ENCODE data around the gene GPHN.

GPHN gene

DNA sequence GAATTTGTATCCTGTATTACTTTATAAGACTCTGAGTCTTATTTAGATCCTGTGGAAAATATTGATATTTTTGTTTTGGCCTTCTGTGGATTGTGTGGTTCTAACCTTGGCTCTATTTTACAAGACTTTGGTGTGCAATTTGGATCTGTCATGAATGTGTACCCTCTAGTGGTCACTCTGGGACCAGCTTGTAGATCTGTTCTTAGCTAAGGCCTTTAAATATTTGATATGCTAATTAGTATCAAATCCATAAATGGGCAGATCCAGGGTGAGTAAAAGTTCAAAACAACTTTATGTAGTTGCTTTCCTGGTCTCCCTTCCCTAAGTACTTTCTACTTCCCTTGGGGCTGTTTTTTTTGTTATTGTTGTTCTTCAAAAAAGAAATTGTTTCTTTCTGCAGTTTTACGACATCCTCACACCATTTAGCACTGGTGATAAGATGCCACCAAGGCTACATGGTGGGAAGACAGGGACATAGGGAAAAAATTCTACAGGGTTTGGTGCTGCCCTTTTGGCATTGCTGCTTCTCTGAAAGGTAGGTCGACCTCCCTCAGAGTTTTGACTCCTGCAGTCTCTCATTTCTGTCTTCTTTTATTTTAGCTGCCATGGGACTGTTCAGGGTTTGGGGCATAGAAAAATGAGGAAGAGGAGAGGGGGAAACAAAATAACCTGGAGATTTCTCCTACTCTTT is 238.5 kb downstream of the GPHN start:
- Mint-ChIP-seq H3K9me3 (peaks cover 8% of the 10 kb centered on the region), H3K36me3 (ENCODE audit: low read depth) (peaks cover 18% of the 10 kb centered on the region), H3K27me3 (ENCODE audit: low read depth) (no peaks in the 10 kb centered on the region), H3K27ac (peak overlapping the region in 1 of 3 experiments; percentile 23), H3K4me1 (peaks cover 26% of the 10 kb centered on the region), H3K4me3 (no peak overlapping the region)
- TF ChIP-seq, protein P1, sequence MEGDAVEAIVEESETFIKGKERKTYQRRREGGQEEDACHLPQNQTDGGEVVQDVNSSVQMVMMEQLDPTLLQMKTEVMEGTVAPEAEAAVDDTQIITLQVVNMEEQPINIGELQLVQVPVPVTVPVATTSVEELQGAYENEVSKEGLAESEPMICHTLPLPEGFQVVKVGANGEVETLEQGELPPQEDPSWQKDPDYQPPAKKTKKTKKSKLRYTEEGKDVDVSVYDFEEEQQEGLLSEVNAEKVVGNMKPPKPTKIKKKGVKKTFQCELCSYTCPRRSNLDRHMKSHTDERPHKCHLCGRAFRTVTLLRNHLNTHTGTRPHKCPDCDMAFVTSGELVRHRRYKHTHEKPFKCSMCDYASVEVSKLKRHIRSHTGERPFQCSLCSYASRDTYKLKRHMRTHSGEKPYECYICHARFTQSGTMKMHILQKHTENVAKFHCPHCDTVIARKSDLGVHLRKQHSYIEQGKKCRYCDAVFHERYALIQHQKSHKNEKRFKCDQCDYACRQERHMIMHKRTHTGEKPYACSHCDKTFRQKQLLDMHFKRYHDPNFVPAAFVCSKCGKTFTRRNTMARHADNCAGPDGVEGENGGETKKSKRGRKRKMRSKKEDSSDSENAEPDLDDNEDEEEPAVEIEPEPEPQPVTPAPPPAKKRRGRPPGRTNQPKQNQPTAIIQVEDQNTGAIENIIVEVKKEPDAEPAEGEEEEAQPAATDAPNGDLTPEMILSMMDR (IDR thresholded peaks at IDR 0.05; ENCODE audit: unreplicated experiment in 3 of 3), result peak; percentile 33 to 48 (median 39)

GRCh38 chr14:66752109-66752508 is 244.2 kb downstream of the GPHN start:
- Mint-ChIP-seq H3K27ac (peak overlapping the region; percentile 10 to 21 (median 11)), H3K4me3 (no peak overlapping the region), H3K9me3 (no peaks in the 10 kb centered on the region), H3K27me3 (ENCODE audit: low read depth) (no peaks in the 10 kb centered on the region), H3K36me3 (ENCODE audit: low read depth) (no peaks in the 10 kb centered on the region), H3K4me1 (peaks cover 31% of the 10 kb centered on the region)
- TF ChIP-seq, protein P1 (IDR thresholded peaks at IDR 0.05; ENCODE audit: unreplicated experiment in 3 of 3), result no peak

GRCh38 chr14:66758031-66758613 is 250.2 kb downstream of the GPHN start:
- no peaks in the 10 kb centered on the region for H3K27me3 Mint-ChIP-seq (ENCODE audit: low read depth)
- TF ChIP-seq, protein P1 (IDR thresholded peaks at IDR 0.05; ENCODE audit: unreplicated experiment in 3 of 3), result no peak
- no peak overlapping the region for H3K27ac Mint-ChIP-seq
- H3K36me3 Mint-ChIP-seq (ENCODE audit: low read depth), result no peaks in the 10 kb centered on the region
- no peaks in the 10 kb centered on the region for H3K9me3 Mint-ChIP-seq
- peaks cover 17% of the 10 kb centered on the region for H3K4me1 Mint-ChIP-seq
- H3K4me3 Mint-ChIP-seq, result no peak overlapping the region

DNA sequence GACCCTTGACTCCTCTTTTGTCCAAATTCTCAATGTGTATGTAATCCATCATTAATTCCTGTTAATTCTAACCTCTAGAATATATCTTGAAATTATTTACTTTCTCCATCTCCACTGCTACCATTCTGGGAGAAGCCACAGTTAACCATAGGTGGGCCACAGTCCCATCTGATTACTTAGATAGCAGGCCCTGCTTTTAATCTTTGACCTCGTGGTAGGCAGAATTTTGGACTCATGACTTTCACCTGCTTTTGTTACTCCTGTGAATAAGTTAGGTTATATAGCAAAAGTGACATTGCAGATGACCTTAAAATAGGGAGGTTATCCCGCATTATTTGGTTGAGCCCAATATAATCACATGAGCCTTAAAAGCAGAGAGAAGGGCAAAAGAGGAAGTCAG is 264.2 kb downstream of the GPHN start:
- no peaks in the 10 kb centered on the region for H3K4me1 Mint-ChIP-seq
- no peaks in the 10 kb centered on the region for H3K27me3 Mint-ChIP-seq (ENCODE audit: low read depth)

GRCh38 chr14:66782853-66783252 is 274.9 kb downstream of the GPHN start:
- Mint-ChIP-seq H3K27me3 (ENCODE audit: low read depth) (no peaks in the 10 kb centered on the region), H3K4me1 (no peaks in the 10 kb centered on the region), H3K9me3 (no peaks in the 10 kb centered on the region), H3K27ac (no peak overlapping the region), H3K4me3 (no peak overlapping the region), H3K36me3 (ENCODE audit: low read depth) (peaks cover 7% of the 10 kb centered on the region)
- TF ChIP-seq, protein P1 (IDR thresholded peaks at IDR 0.05; ENCODE audit: unreplicated experiment in 3 of 3), result no peak

More for the DNA sequence above, 264.2 kb downstream of the GPHN start:
- no peaks in the 10 kb centered on the region for H3K9me3 Mint-ChIP-seq
- no peak overlapping the region for H3K4me3 Mint-ChIP-seq
- no peak overlapping the region for H3K27ac Mint-ChIP-seq
- TF ChIP-seq, protein P1 (IDR thresholded peaks at IDR 0.05; ENCODE audit: unreplicated experiment in 3 of 3), result no peak
- peaks cover 11% of the 10 kb centered on the region for H3K36me3 Mint-ChIP-seq (ENCODE audit: low read depth)

DNA sequence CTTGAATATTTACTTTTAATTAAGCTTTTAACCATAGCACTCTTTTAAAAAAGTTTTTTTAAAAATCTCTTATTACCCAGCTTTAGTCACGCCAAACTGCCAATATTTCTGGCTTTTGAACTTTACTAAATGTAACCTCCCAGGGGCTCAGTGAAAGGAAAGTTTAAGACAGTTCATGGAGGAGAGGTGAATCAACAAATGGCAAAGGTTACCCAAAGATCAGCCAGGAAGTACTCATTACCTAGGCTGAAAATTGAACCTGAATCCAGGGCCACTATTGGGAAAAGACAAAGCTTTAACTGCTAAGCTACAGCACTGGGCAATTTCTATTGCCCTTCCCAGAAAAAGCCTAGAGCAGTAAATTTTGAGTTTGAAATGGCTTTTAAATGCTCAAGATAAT is 282.2 kb downstream of the GPHN start:
- H3K36me3 Mint-ChIP-seq (ENCODE audit: low read depth), result peaks cover 36% of the 10 kb centered on the region
- H3K4me1 Mint-ChIP-seq, result no peaks in the 10 kb centered on the region
- peaks cover 25% of the 10 kb centered on the region for H3K9me3 Mint-ChIP-seq
- H3K27ac Mint-ChIP-seq, result no peak overlapping the region
- TF ChIP-seq, protein P1 (IDR thresholded peaks at IDR 0.05; ENCODE audit: unreplicated experiment in 3 of 3), result no peak
- no peak overlapping the region for H3K4me3 Mint-ChIP-seq
- H3K27me3 Mint-ChIP-seq (ENCODE audit: low read depth), result no peaks in the 10 kb centered on the region

Data from nephron (organoid).